Suprapubic skin (tissue), 4 donors: ENCODE measurements around the gene C19orf33. TPM values are rescaled to one million over a fixed set of nuclear protein-coding genes. Genes with fewer than 3 reads are reported as not detected.

Experiments
- DNase-seq, 2 donors: peaks; one replicate each; pipeline ENCODE4 v3.0.0-alpha.2; 2019; ENCODE audit warnings: low spot score in 2 of 2
- H3K27ac ChIP-seq: fragments of 200-600 bp; sonication (generic); one replicate; pipeline ENCODE4 v1.5.1; 2019
- H3K27me3 ChIP-seq: fragments of 200-600 bp; sonication (generic); one replicate; pipeline ENCODE4 v1.5.1; 2019
- H3K36me3 ChIP-seq: fragments of 200-600 bp; sonication (generic); one replicate; pipeline ENCODE4 v1.5.1; 2019
- H3K4me1 ChIP-seq: fragments of 200-600 bp; sonication (generic); one replicate; pipeline ENCODE4 v1.5.1; 2019
- H3K4me3 ChIP-seq: fragments of 200-600 bp; sonication (generic); one replicate; pipeline ENCODE4 v1.5.1; 2019; ENCODE audit warnings: mild to moderate bottlenecking
- H3K9me3 ChIP-seq: fragments of 200-600 bp; sonication (generic); one replicate; pipeline ENCODE4 v1.5.1; 2019
- EP300 ChIP-seq: sonication (generic); formaldehyde crosslinking; IDR thresholded peaks from one replicate; pipeline ENCODE4 v1.6.1; 2017; ENCODE audit warnings: antibody characterized with exemption
- POLR2A ChIP-seq, 2 donors: fragments of 450-650 bp; IDR thresholded peaks; one replicate each; pipeline ENCODE4 v1.6.1; 2017; ENCODE audit warnings: antibody characterized with exemption in 2 of 2, mild to moderate bottlenecking in 2 of 2, moderate library complexity in 2 of 2
- POLR2AphosphoS5 ChIP-seq, 3 donors: sonication (generic); formaldehyde crosslinking; IDR thresholded peaks; one replicate each; pipeline ENCODE4 v1.6.1; 2017; ENCODE audit warnings: antibody characterized with exemption in 3 of 3
- WGBS: methylation state at CpG from one replicate; pipeline ENCODE4 v1.1.5; 2018; 5-methylcytosine and 5-hydroxymethylcytosine counted together
- total RNA-seq, 4 donors: library from RNA; depleted of rRNA; stranded (reverse); fragments of >200 nt; gene quantifications; one replicate each; pipeline ENCODE4 v1.1.0, GENCODE V29; 2016
- TF ChIP-seq, protein P1 (sequence below), 2 donors: fragments of 200-600 bp in 1 of 2; fragments of 450-650 bp in 1 of 2; sonication (generic) in 1 of 2; IDR thresholded peaks; one replicate each; pipeline ENCODE4 v1.5.1; 2016 to 2019; ENCODE audit warnings: antibody characterized with exemption in 2 of 2, mild to moderate bottlenecking in 1 of 2, moderate library complexity in 1 of 2

Gene C19orf33
- total RNA-seq, 4 donors from 2014 or later = 182 to 452 (median 349) TPM

DNA sequence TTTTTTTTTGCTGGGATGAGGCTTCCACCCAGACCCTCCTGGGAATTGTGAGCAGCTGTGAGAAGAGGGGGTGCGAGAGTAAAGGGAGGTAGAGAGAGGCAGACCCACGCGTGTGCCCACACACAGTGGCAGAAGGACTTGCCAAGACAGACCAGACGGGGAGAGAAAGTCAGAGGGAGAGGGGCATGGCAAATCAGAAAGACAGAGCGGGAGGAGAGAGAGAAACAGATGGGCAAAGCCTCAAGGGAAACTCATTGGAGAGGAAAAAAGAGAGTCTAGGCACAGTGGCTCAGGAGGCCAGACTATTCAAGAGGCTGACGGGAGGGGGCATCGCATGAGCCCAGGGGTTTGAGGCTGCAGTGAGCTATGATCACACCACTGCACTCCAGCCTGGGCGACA lies 48.6 kb downstream of the C19orf33 start:
- H3K27ac ChIP-seq = no peak overlapping the region
- TF ChIP-seq POLR2A (IDR thresholded peaks at IDR 0.05) = no peak
- TF ChIP-seq POLR2AphosphoS5 (IDR thresholded peaks at IDR 0.05) = no peak
- TF ChIP-seq, protein P1, sequence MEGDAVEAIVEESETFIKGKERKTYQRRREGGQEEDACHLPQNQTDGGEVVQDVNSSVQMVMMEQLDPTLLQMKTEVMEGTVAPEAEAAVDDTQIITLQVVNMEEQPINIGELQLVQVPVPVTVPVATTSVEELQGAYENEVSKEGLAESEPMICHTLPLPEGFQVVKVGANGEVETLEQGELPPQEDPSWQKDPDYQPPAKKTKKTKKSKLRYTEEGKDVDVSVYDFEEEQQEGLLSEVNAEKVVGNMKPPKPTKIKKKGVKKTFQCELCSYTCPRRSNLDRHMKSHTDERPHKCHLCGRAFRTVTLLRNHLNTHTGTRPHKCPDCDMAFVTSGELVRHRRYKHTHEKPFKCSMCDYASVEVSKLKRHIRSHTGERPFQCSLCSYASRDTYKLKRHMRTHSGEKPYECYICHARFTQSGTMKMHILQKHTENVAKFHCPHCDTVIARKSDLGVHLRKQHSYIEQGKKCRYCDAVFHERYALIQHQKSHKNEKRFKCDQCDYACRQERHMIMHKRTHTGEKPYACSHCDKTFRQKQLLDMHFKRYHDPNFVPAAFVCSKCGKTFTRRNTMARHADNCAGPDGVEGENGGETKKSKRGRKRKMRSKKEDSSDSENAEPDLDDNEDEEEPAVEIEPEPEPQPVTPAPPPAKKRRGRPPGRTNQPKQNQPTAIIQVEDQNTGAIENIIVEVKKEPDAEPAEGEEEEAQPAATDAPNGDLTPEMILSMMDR (IDR thresholded peaks at IDR 0.05) = no peak
- no peak for TF ChIP-seq EP300
- WGBS = 58% methylated on average over 8 of the region's 8 CpGs
- H3K36me3 ChIP-seq = no peaks in the 10 kb centered on the region
- no peaks in the 10 kb centered on the region for H3K9me3 ChIP-seq
- H3K4me3 ChIP-seq = no peak overlapping the region
- no peaks in the 10 kb centered on the region for H3K27me3 ChIP-seq
- no peaks in the 10 kb centered on the region for H3K4me1 ChIP-seq
- no peak for DNase-seq

Other genes with a start within 250 kb of the C19orf33 start
- 1 to 10 TPM in 1 of 4 donors, not detected in 3; 1.1 TPM for gene DPF1, start 80.0 kb upstream of the C19orf33 start, total RNA-seq
- gene PPP1R14A, start 47.9 kb upstream of the C19orf33 start, total RNA-seq = 10 to 100 TPM in 1 of 4 donors, 1 to 10 TPM in 3; 2.3 to 13.3 (median 7.7) TPM
- 100 to 1,000 TPM; 359 to 639 (median 494) TPM for gene SPINT2, start 39.7 kb upstream of the C19orf33 start, total RNA-seq
- 10 to 100 TPM; 14.2 to 36.4 (median 26.1) TPM for gene YIF1B, start 11.7 kb downstream of the C19orf33 start, total RNA-seq
- 10 to 100 TPM; 18.6 to 27.4 (median 22.8) TPM for gene KCNK6, start 15.6 kb downstream of the C19orf33 start, total RNA-seq
- gene CATSPERG, start 31.6 kb downstream of the C19orf33 start, total RNA-seq = 10 to 100 TPM in 2 of 4 donors, 1 to 10 TPM in 2; 4.1 to 26.3 (median 13.8) TPM
- gene PSMD8, start 70.3 kb downstream of the C19orf33 start, total RNA-seq = 100 to 1,000 TPM; 190 to 303 (median 296) TPM
- gene GGN, start 83.8 kb downstream of the C19orf33 start, total RNA-seq = under 1 TPM in 3 of 4 donors, not detected in 1; 0.26 to 0.68 (median 0.60) TPM
- gene SPRED3, start 84.4 kb downstream of the C19orf33 start, total RNA-seq = 1 to 10 TPM in 2 of 4 donors, under 1 TPM in 2; 0.44 to 3.5 (median 1.2) TPM
- gene FAM98C, start 98.8 kb downstream of the C19orf33 start, total RNA-seq = 10 to 100 TPM; 32.6 to 45.6 (median 36.7) TPM
- gene RASGRP4, start 122.0 kb downstream of the C19orf33 start, total RNA-seq = 1 to 10 TPM in 3 of 4 donors, under 1 TPM in 1; 0.91 to 2.3 (median 1.6) TPM
- 10 to 100 TPM in 3 of 4 donors, 1 to 10 TPM in 1; 8.4 to 26.1 (median 13.1) TPM for gene RYR1, start 129.4 kb downstream of the C19orf33 start, total RNA-seq